HCT116 (cell line): ENCODE results near the gene PDE4B. TPM values are rescaled to one million over a fixed set of nuclear protein-coding genes. Genes with fewer than 3 reads are reported as not detected.

Experiments used
- ATAC-seq: fragments of 200-7000 bp; cut with Tn5 transposase; 2 replicates; pipeline ENCODE4 v1.9.1; 2020; ENCODE audit warnings: mild to moderate bottlenecking, moderate library complexity
- BruUV-seq: library from RNA; stranded (reverse); fragments of 400-500 nt; replicated peaks from 2 replicates; lab custom pipeline; 2021; lab: Mats Ljungman, UMichigan
- CTCF ChIA-PET: fragments of 300-600 bp; sonication (Branson Sonifier 250); formaldehyde crosslinking; loops from one replicate; lab custom pipeline; 2021; ENCODE audit warnings: antibody characterized with exemption; lab: Charles Lee
- POLR2A ChIA-PET: fragments of 300-600, 350-600 bp; sonication (Branson Sonifier 250); formaldehyde crosslinking; loops from one replicate; lab custom pipeline; 2021; ENCODE audit warnings: antibody characterized with exemption; lab: Charles Lee
- RAD21 ChIA-PET, 2 experiments: fragments of 300-600 bp; sonication (Branson Sonifier 250); formaldehyde crosslinking; loops; one replicate each; lab custom pipeline; 2023; ENCODE audit warnings: low total read pairs in 2 of 2; ENCODE audit not compliant: uncharacterized antibody in 2 of 2, unreplicated experiment in 2 of 2, low non-redundant PET in 1 of 2; lab: Charles Lee
- DNase-seq: peaks from one replicate; pipeline ENCODE4 v3.0.0-alpha.2; 2010; ENCODE audit warnings: low read depth, low spot score
- H2AFZ ChIP-seq: fragments of 200-600 bp; shearing (Covaris generic), sonication (generic); 2 replicates; pipeline ENCODE4 v1.6.1; 2017; ENCODE audit warnings: low read depth, mixed run types, mixed read lengths, antibody characterized with exemption, low read length; ENCODE audit not compliant: poor library complexity, severe bottlenecking
- H3K27ac ChIP-seq: 2 replicates; pipeline ENCODE4 v1.5.1; 2012; ENCODE audit warnings: low read depth, low read length
- H3K27me3 ChIP-seq: fragments of 200-600 bp; sonication (generic); 2 replicates; pipeline ENCODE4 v1.6.1; 2016; ENCODE audit warnings: mixed run types, low read length, mixed read lengths; ENCODE audit not compliant: insufficient read depth
- H3K36me3 ChIP-seq, 2 experiments: fragments of 200-500 bp in 1 of 2; fragments of 200-600 bp in 1 of 2; sonication (Bioruptor generic) in 1 of 2; sonication (generic) in 1 of 2; 2 replicates each; pipeline versions ENCODE4 v1.5.1 to v1.6.1; 2014 to 2016; ENCODE audit warnings: low read length in 2 of 2, inconsistent platforms in 1 of 2, mixed read lengths in 1 of 2, mixed run types in 1 of 2; ENCODE audit not compliant: insufficient read depth in 2 of 2, control insufficient read depth in 1 of 2
- H3K4me1 ChIP-seq, 2 experiments: fragments of 200-600 bp in 1 of 2; sonication (generic) in 1 of 2; 2 replicates each; pipeline versions ENCODE4 v1.5.1 to v1.6.1; 2012 to 2017; ENCODE audit warnings: low read length in 2 of 2, inconsistent platforms in 1 of 2, mild to moderate bottlenecking in 1 of 2, mixed read lengths in 1 of 2, mixed run types in 1 of 2, moderate library complexity in 1 of 2; ENCODE audit not compliant: insufficient read depth in 2 of 2, control insufficient read depth in 1 of 2
- H3K4me2 ChIP-seq: fragments of 200-600 bp; sonication (generic); 2 replicates; pipeline ENCODE4 v1.6.1; 2017; ENCODE audit warnings: mixed run types, low read length, mixed read lengths
- H3K4me3 ChIP-seq, 2 experiments: fragments of 200-600 bp in 1 of 2; sonication (generic) in 1 of 2; replicated peaks in 1 of 2; 2 replicates each; pipeline ENCODE4 v1.5.1; 2011 to 2016; ENCODE audit warnings: low read length in 2 of 2, control low read depth in 1 of 2, low read depth in 1 of 2, mild to moderate bottlenecking in 1 of 2, mixed read lengths in 1 of 2, mixed run types in 1 of 2
- H3K79me2 ChIP-seq: fragments of 200-600 bp; sonication (generic); 2 replicates; pipeline ENCODE4 v1.6.1; 2017; ENCODE audit warnings: mild to moderate bottlenecking, mixed run types, low read length, moderate library complexity, mixed read lengths; ENCODE audit not compliant: insufficient read depth
- H3K9ac ChIP-seq: fragments of 200-600 bp; sonication (generic); 2 replicates; pipeline ENCODE4 v1.6.1; 2016; ENCODE audit warnings: low read length, mixed read lengths
- H3K9me2 ChIP-seq: fragments of 200-600 bp; sonication (generic), shearing (Covaris generic); 2 replicates; pipeline ENCODE4 v1.6.1; 2017; ENCODE audit warnings: mixed run types, mild to moderate bottlenecking, moderate library complexity; ENCODE audit not compliant: insufficient read depth
- H3K9me3 ChIP-seq, 2 experiments: fragments of 200-500 bp in 1 of 2; fragments of 200-600 bp in 1 of 2; sonication (Bioruptor generic) in 1 of 2; sonication (generic) in 1 of 2; 2 replicates each; pipeline ENCODE4 v1.6.1; 2014 to 2017; ENCODE audit warnings: low read length in 2 of 2, mixed read lengths in 2 of 2, inconsistent platforms in 1 of 2, low read depth in 1 of 2, mild to moderate bottlenecking in 1 of 2, mixed run types in 1 of 2, moderate library complexity in 1 of 2; ENCODE audit not compliant: control insufficient read depth in 1 of 2, insufficient read depth in 1 of 2
- H4K20me1 ChIP-seq: fragments of 200-600 bp; sonication (generic), shearing (Covaris generic); 2 replicates; pipeline ENCODE4 v1.6.1; 2017; ENCODE audit warnings: mixed run types, mild to moderate bottlenecking, moderate library complexity; ENCODE audit not compliant: insufficient read depth
- CBX3 ChIP-seq: IDR thresholded peaks from 2 replicates; pipeline ENCODE4 v1.6.1; 2012; ENCODE audit warnings: low read depth
- ELF1 ChIP-seq: IDR thresholded peaks from 2 replicates; pipeline ENCODE4 v1.6.1; 2012; ENCODE audit warnings: low read depth, borderline replicate concordance
- EZH2phosphoT487 ChIP-seq: fragments of 200-600 bp; IDR thresholded peaks from 2 replicates; pipeline ENCODE4 v1.6.1; 2018; ENCODE audit warnings: antibody characterized with exemption, borderline replicate concordance
- JUND ChIP-seq: IDR thresholded peaks from 2 replicates; pipeline ENCODE4 v1.6.1; 2012
- POLR2A ChIP-seq: IDR thresholded peaks from 2 replicates; pipeline ENCODE4 v1.7.0; 2011; ENCODE audit warnings: borderline replicate concordance; ENCODE audit not compliant: insufficient read depth, insufficient read length; ENCODE audit errors: extremely low read depth
- POLR2AphosphoS5 ChIP-seq: IDR thresholded peaks from 2 replicates; pipeline ENCODE4 v1.6.1; 2011; ENCODE audit warnings: mild to moderate bottlenecking, low read depth, low read length, moderate library complexity
- RAD21 ChIP-seq: IDR thresholded peaks from 2 replicates; pipeline ENCODE4 v1.6.1; 2012; ENCODE audit warnings: low read depth, mild to moderate bottlenecking
- REST ChIP-seq: IDR thresholded peaks from 2 replicates; pipeline ENCODE4 v1.6.1; 2012; ENCODE audit warnings: low read depth
- SRF ChIP-seq: IDR thresholded peaks from 2 replicates; pipeline ENCODE4 v1.6.1; 2012; ENCODE audit warnings: low read depth
- TCF7L2 ChIP-seq: IDR thresholded peaks from 2 replicates; pipeline ENCODE4 v1.7.0; 2011; ENCODE audit warnings: borderline replicate concordance, inconsistent platforms; ENCODE audit not compliant: insufficient read depth, insufficient read length; ENCODE audit errors: extremely low read depth
- ZFX ChIP-seq: fragments of 450-650 bp; IDR thresholded peaks from 2 replicates; pipeline ENCODE4 v1.6.1; 2017
- intact Hi-C: fragments of 100-400 bp; cut with micrococcal nuclease; formaldehyde crosslinking; loops from 2 replicates; pipeline ENCODE4 v1.10.0; 2022
- total RNA-seq: library from RNA; stranded (reverse); gene quantifications from one replicate; pipeline ENCODE4 v1.2.1, GENCODE V29; 2021; ENCODE audit not compliant: unreplicated experiment

Gene PDE4B
- total RNA-seq, 1 experiment from 2014 or later = 76.9 TPM

GRCh38 chr1:66048011-66048410 is 255.3 kb downstream of the PDE4B start:
- no peaks in the 10 kb centered on the region for H3K79me2 ChIP-seq
- no peak overlapping the region for H3K4me2 ChIP-seq
- intact Hi-C loops = no loop called here
- BruUV-seq = no TSS peak
- POLR2A ChIA-PET = no interaction called here
- RAD21 ChIA-PET = no interaction called here
- DNase-seq (no peak), ATAC-seq (no peak)
- CTCF ChIA-PET = no interaction called here
- no peaks in the 10 kb centered on the region for H3K4me1 ChIP-seq
- H3K36me3 ChIP-seq = no peaks in the 10 kb centered on the region
- H3K9me3 ChIP-seq = no peaks in the 10 kb centered on the region
- TF ChIP-seq POLR2A (no peak), CBX3 (no peak), JUND (no peak), SRF (no peak), ZFX (no peak), TCF7L2 (no peak), ELF1 (no peak), REST (no peak), EZH2phosphoT487 (no peak), RAD21 (no peak), POLR2AphosphoS5 (no peak)
- H3K9ac ChIP-seq = no peak overlapping the region
- no peak overlapping the region for H3K27ac ChIP-seq
- H2AFZ ChIP-seq = no peak overlapping the region
- no peaks in the 10 kb centered on the region for H3K9me2 ChIP-seq
- no peaks in the 10 kb centered on the region for H3K27me3 ChIP-seq
- no peaks in the 10 kb centered on the region for H4K20me1 ChIP-seq
- H3K4me3 ChIP-seq = no peak overlapping the region
